SK-N-SH (cell line): ENCODE data around the gene ZBTB43. TPM values are rescaled to one million over a fixed set of nuclear protein-coding genes. Genes with fewer than 3 reads are reported as not detected.

Experiments
- CTCF ChIA-PET: fragments of 300-600, 350-600 bp; formaldehyde crosslinking; extraction: SDS; loops from one replicate; lab custom pipeline; 2021; lab: Yijun Ruan, JAX
- POLR2A ChIA-PET: fragments of 350-600 bp; sonication (Branson Sonifier 250); formaldehyde crosslinking; extraction: SDS; loops from one replicate; lab custom pipeline; 2020; ENCODE audit warnings: antibody characterized with exemption, inconsistent platforms; lab: Yijun Ruan, JAX
- DNase-seq: peaks from one replicate; pipeline ENCODE4 v3.0.0; 2012
- H2AFZ ChIP-seq: fragments of 200-600 bp; sonication (generic); 2 replicates; pipeline ENCODE4 v1.8.1; 2016; ENCODE audit warnings: antibody characterized with exemption, mild to moderate bottlenecking, low read depth
- H3F3A ChIP-seq: fragments of 200-600 bp; sonication (generic); replicated peaks from 2 replicates; pipeline ENCODE3; 2016; ENCODE audit warnings: antibody characterized with exemption, mild to moderate bottlenecking; ENCODE audit not compliant: insufficient read depth
- H3K27ac ChIP-seq, 2 experiments: fragments of 200-500 bp in 1 of 2; fragments of 200-600 bp in 1 of 2; sonication (Bioruptor generic) in 1 of 2; sonication (generic), shearing (Covaris generic) in 1 of 2; 2 replicates each; pipeline versions ENCODE4 v1.5.1 to v1.6.1; 2014 to 2016; ENCODE audit warnings: low read depth in 2 of 2, inconsistent platforms in 1 of 2, low read length in 1 of 2, mild to moderate bottlenecking in 1 of 2, mixed read lengths in 1 of 2
- H3K27me3 ChIP-seq: fragments of 200-600 bp; sonication (generic), shearing (Covaris generic); 2 replicates; pipeline ENCODE4 v1.6.1; 2016; ENCODE audit warnings: mixed run types; ENCODE audit not compliant: insufficient read depth
- H3K36me3 ChIP-seq, 2 experiments: fragments of 200-500 bp in 1 of 2; fragments of 200-600 bp in 1 of 2; sonication (Bioruptor generic) in 1 of 2; sonication (generic) in 1 of 2; replicated peaks in 1 of 2; 2 replicates each; pipeline versions ENCODE3 to v1.5.1; 2014 to 2016; ENCODE audit warnings: low read length in 1 of 2, mild to moderate bottlenecking in 1 of 2; ENCODE audit not compliant: insufficient read depth in 2 of 2, control insufficient read depth in 1 of 2
- H3K4me1 ChIP-seq, 2 experiments: fragments of 200-500 bp in 1 of 2; fragments of 200-600 bp in 1 of 2; sonication (Bioruptor generic) in 1 of 2; sonication (generic), shearing (Covaris generic) in 1 of 2; 2 replicates each; pipeline versions ENCODE4 v1.5.1 to v1.6.1; 2014 to 2016; ENCODE audit warnings: low read depth in 1 of 2, low read length in 1 of 2, mixed run types in 1 of 2; ENCODE audit not compliant: insufficient read depth in 2 of 2, control insufficient read depth in 1 of 2
- H3K4me2 ChIP-seq: fragments of 200-600 bp; sonication (generic), shearing (Covaris generic); 2 replicates; pipeline ENCODE4 v1.6.1; 2017; ENCODE audit warnings: mixed run types
- H3K4me3 ChIP-seq, 2 experiments: fragments of 200-500 bp in 1 of 2; fragments of 200-600 bp in 1 of 2; sonication (Bioruptor generic) in 1 of 2; sonication (generic), shearing (Covaris generic) in 1 of 2; 2 replicates each; pipeline versions ENCODE4 v1.5.1 to v1.8.1; 2014 to 2016; ENCODE audit warnings: low read depth in 2 of 2, inconsistent platforms in 1 of 2, low read length in 1 of 2, mild to moderate bottlenecking in 1 of 2, mixed read lengths in 1 of 2, moderate library complexity in 1 of 2
- H3K79me2 ChIP-seq: fragments of 200-600 bp; sonication (generic); 2 replicates; pipeline ENCODE4 v1.8.1; 2017; ENCODE audit warnings: mild to moderate bottlenecking; ENCODE audit not compliant: insufficient read depth
- H3K9ac ChIP-seq: fragments of 200-600 bp; sonication (generic); 2 replicates; pipeline ENCODE4 v1.6.1; 2017; ENCODE audit warnings: mixed run types
- H3K9me2 ChIP-seq: fragments of 200-600 bp; sonication (generic); 2 replicates; pipeline ENCODE4 v1.6.1; 2017; ENCODE audit warnings: mixed run types
- H3K9me3 ChIP-seq: fragments of 200-600 bp; sonication (generic); 2 replicates; pipeline ENCODE4 v1.6.1; 2017; ENCODE audit warnings: mixed run types, mild to moderate bottlenecking, moderate library complexity
- H4K20me1 ChIP-seq: fragments of 200-600 bp; sonication (generic); 2 replicates; pipeline ENCODE4 v1.6.1; 2017; ENCODE audit warnings: mild to moderate bottlenecking, mixed run types; ENCODE audit not compliant: insufficient read depth
- CTCF ChIP-seq: fragments of 200-600 bp; sonication (generic); IDR thresholded peaks from 2 replicates; pipeline ENCODE4 v1.6.1; 2017; ENCODE audit warnings: antibody characterized with exemption, mild to moderate bottlenecking, moderate library complexity
- ELF1 ChIP-seq: IDR thresholded peaks from 2 replicates; pipeline ENCODE4 v1.4.0; 2012
- EP300 ChIP-seq, 2 experiments: IDR thresholded peaks; 2 replicates each; pipeline versions ENCODE4 v1.4.0 to v1.6.1; 2012; ENCODE audit warnings: borderline replicate concordance in 1 of 2, low read depth in 1 of 2, low read length in 1 of 2
- EZH2phosphoT487 ChIP-seq: fragments of 200-600 bp; sonication (generic); IDR thresholded peaks from 2 replicates; pipeline ENCODE4 v1.6.1; 2017; ENCODE audit warnings: low read depth, mixed run types, mild to moderate bottlenecking, antibody characterized with exemption, moderate library complexity, borderline replicate concordance
- FOSL2 ChIP-seq: IDR thresholded peaks from 2 replicates; pipeline ENCODE4 v1.4.0; 2012; ENCODE audit warnings: low read depth, mild to moderate bottlenecking, moderate library complexity, borderline replicate concordance
- FOXM1 ChIP-seq: IDR thresholded peaks from 2 replicates; pipeline ENCODE4 v1.4.0; 2012; ENCODE audit warnings: low read depth, mild to moderate bottlenecking
- GABPA ChIP-seq: IDR thresholded peaks from 2 replicates; pipeline ENCODE4 v1.4.0; 2012; ENCODE audit warnings: low read depth, mild to moderate bottlenecking
- GATA2 ChIP-seq: sonication (generic); formaldehyde crosslinking; IDR thresholded peaks from 2 replicates; pipeline ENCODE4 v1.5.0; 2020; ENCODE audit warnings: mild to moderate bottlenecking, missing genetic modification reagents
- IRF3 ChIP-seq: fragments of 150-350 bp; IDR thresholded peaks from 2 replicates; pipeline ENCODE4 v1.6.1; 2016; ENCODE audit warnings: mild to moderate bottlenecking, low read depth, low read length
- JUND ChIP-seq: IDR thresholded peaks from 2 replicates; pipeline ENCODE4 v1.4.0; 2012
- MEF2A ChIP-seq: IDR thresholded peaks from 2 replicates; pipeline ENCODE4 v1.4.0; 2012; ENCODE audit warnings: low read depth, borderline replicate concordance
- NFIC ChIP-seq: IDR thresholded peaks from 2 replicates; pipeline ENCODE4 v1.4.0; 2012; ENCODE audit warnings: borderline replicate concordance
- NRF1 ChIP-seq: IDR thresholded peaks from 2 replicates; pipeline ENCODE4 v1.6.1; 2012; ENCODE audit warnings: low read depth, mild to moderate bottlenecking, low read length
- RCOR1 ChIP-seq: fragments of 150-350 bp; IDR thresholded peaks from 2 replicates; pipeline ENCODE4 v1.6.1; 2017; ENCODE audit warnings: antibody characterized with exemption, low read length
- REST ChIP-seq: IDR thresholded peaks from 2 replicates; pipeline ENCODE4 v1.6.1; 2012; ENCODE audit warnings: mild to moderate bottlenecking, low read depth, low read length, moderate library complexity
- RXRA ChIP-seq: IDR thresholded peaks from 2 replicates; pipeline ENCODE4 v1.4.0; 2012; ENCODE audit warnings: low read depth, mild to moderate bottlenecking, borderline replicate concordance
- SIN3A ChIP-seq: IDR thresholded peaks from 2 replicates; pipeline ENCODE4 v1.6.1; 2012; ENCODE audit warnings: low read depth, mild to moderate bottlenecking, low read length, moderate library complexity, borderline replicate concordance
- TAF1 ChIP-seq: IDR thresholded peaks from 2 replicates; pipeline ENCODE4 v1.6.1; 2012; ENCODE audit warnings: low read depth, mild to moderate bottlenecking, low read length, moderate library complexity, borderline replicate concordance
- TCF12 ChIP-seq: IDR thresholded peaks from 2 replicates; pipeline ENCODE4 v1.4.0; 2012
- ZBTB33 ChIP-seq: IDR thresholded peaks from 2 replicates; pipeline ENCODE4 v1.4.0; 2012; ENCODE audit warnings: low read depth, borderline replicate concordance
- WGBS: methylation state at CpG from one replicate; pipeline ENCODE4 v1.1.6; 2017; ENCODE audit warnings: low lambda C conversion rate; 5-methylcytosine and 5-hydroxymethylcytosine counted together
- polyA plus RNA-seq, 3 experiments: library from polyadenylated mRNA; depleted of rRNA; stranded (reverse); fragments of >200 nt; gene quantifications; 2 replicates each; pipeline ENCODE4 v1.2.3, GENCODE V29; 2012

ZBTB43 gene
- polyA plus RNA-seq, 1 of the 3 experiments (the other 2 are of a cell fraction), result 3.5 TPM

GRCh38 chr9:126788634-126789349, 16.0 kb upstream of the ZBTB43 start (continued):
- TF ChIP-seq GATA2 (no peak), IRF3 (no peak), EP300 (IDR thresholded peaks at IDR 0.05; ENCODE audit: borderline replicate concordance in 1 of 2, low read depth in 1 of 2, low read length in 1 of 2) (no peak), FOXM1 (no peak)

GRCh38 chr9:126790561-126790960, 14.3 kb upstream of the ZBTB43 start:
- H3K4me3 ChIP-seq, result no peak overlapping the region
- H3K79me2 ChIP-seq, result no peaks in the 10 kb centered on the region
- no peak overlapping the region for H3K27ac ChIP-seq
- ChIA-PET CTCF (interaction anchor here (1.2 to 5.6 kb wide), 3 partner anchors 9 to 291 kb away, joined by 5 to 38 read pairs (median 13); no protein-coding TSS in a partner anchor), POLR2A (interaction anchor here (0.9 kb wide), 1 partner anchor 14 kb away, joined by 3 read pairs; the partner anchor contains the start of gene ZBTB43)
- H3K9me2 ChIP-seq, result no peaks in the 10 kb centered on the region
- WGBS, result 78% methylated on average over 2 of the region's 4 CpGs
- no peaks in the 10 kb centered on the region for H3K27me3 ChIP-seq
- TF ChIP-seq TCF12 (no peak), GABPA (no peak), FOXM1 (no peak), GATA2 (no peak), EZH2phosphoT487 (no peak), ZBTB33 (no peak), MEF2A (no peak), CTCF (no peak), NFIC (no peak), RXRA (no peak), RCOR1 (no peak), ELF1 (no peak), IRF3 (no peak), SIN3A (no peak), TAF1 (no peak), REST (no peak), EP300 (IDR thresholded peaks at IDR 0.05; ENCODE audit: borderline replicate concordance in 1 of 2, low read depth in 1 of 2, low read length in 1 of 2) (no peak), NRF1 (no peak), FOSL2 (no peak), JUND (no peak)
- H3K36me3 ChIP-seq, result no peaks in the 10 kb centered on the region
- no peaks in the 10 kb centered on the region for H4K20me1 ChIP-seq
- no peak overlapping the region for H3K4me2 ChIP-seq
- H3F3A ChIP-seq, result no peaks in the 10 kb centered on the region
- no peak overlapping the region for H2AFZ ChIP-seq
- peaks cover 0 to 2% of the 10 kb centered on the region in 2 experiments; a peak in 1 of 4 replicates for H3K4me1 ChIP-seq
- H3K9ac ChIP-seq, result no peak overlapping the region
- H3K9me3 ChIP-seq, result no peaks in the 10 kb centered on the region
- no peak for DNase-seq
